GM18507 (cell line): ENCODE measurements around the gene TMEM145.
"Not testable (repeated sequence)": the region's sequence is repeated elsewhere in the genome, so short reads cannot be mapped to it uniquely, and the experiment has no call there.

Experiments used
- DNase-seq: peaks from one replicate; pipeline ENCODE4 v3.0.0; 2011; ENCODE audit warnings: low read depth; ENCODE audit not compliant: insufficient read length; ENCODE audit errors: extremely low spot score
- FAIRE-seq: peaks from 2 replicates; lab custom pipeline; 2011; peaks lifted over from hg19 to GRCh38; lab: Jason Lieb, UNC

Gene TMEM145

GRCh38 chr19:42328854-42329253, 15.7 kb downstream of the TMEM145 start:
- DNase-seq (no peak), FAIRE-seq (no peak)

GRCh38 chr19:42330241-42330711, 17.2 kb downstream of the TMEM145 start:
- no peak for FAIRE-seq
- DNase-seq = no peak

- DNase-seq, FAIRE-seq: not testable (repeated sequence)
Observed at GRCh38 chr19:42331333-42331732, 18.2 kb downstream of the TMEM145 start.

GRCh38 chr19:42332059-42332458, 18.9 kb downstream of the TMEM145 start:
- FAIRE-seq = no peak
- no peak for DNase-seq

GRCh38 chr19:42333018-42333417, 19.9 kb downstream of the TMEM145 start:
- FAIRE-seq (no peak), DNase-seq (no peak)

- FAIRE-seq = no peak
- DNase-seq = no peak
Observed at GRCh38 chr19:42333975-42334696, 21.0 kb downstream of the TMEM145 start.

- no peak for FAIRE-seq
- no peak for DNase-seq
Observed at GRCh38 chr19:42334697-42335373, 21.7 kb downstream of the TMEM145 start.

- DNase-seq = no peak
- FAIRE-seq = no peak
Observed at GRCh38 chr19:42335374-42335936, 22.3 kb downstream of the TMEM145 start.

- DNase-seq (no peak), FAIRE-seq (no peak)
Observed at GRCh38 chr19:42335971-42336370, 22.9 kb downstream of the TMEM145 start.

- not testable (repeated sequence) for FAIRE-seq
Observed at GRCh38 chr19:42339126-42339860, 26.2 kb downstream of the TMEM145 start.

GRCh38 chr19:42339922-42340321, 26.8 kb downstream of the TMEM145 start:
- not testable (repeated sequence) for DNase-seq, FAIRE-seq

More at GRCh38 chr19:42339126-42339860, 26.2 kb downstream of the TMEM145 start:
- not testable (repeated sequence) for DNase-seq

- DNase-seq = no peak
- no peak for FAIRE-seq
Observed at GRCh38 chr19:42343344-42344110, 30.4 kb downstream of the TMEM145 start.

- FAIRE-seq (no peak), DNase-seq (no peak)
Observed at GRCh38 chr19:42344336-42344893, 31.3 kb downstream of the TMEM145 start.

GRCh38 chr19:42345191-42345812, 32.2 kb downstream of the TMEM145 start:
- FAIRE-seq (no peak), DNase-seq (no peak)

GRCh38 chr19:42348211-42348610, 35.1 kb downstream of the TMEM145 start:
- FAIRE-seq = no peak

GRCh38 chr19:42349378-42350107, 36.4 kb downstream of the TMEM145 start:
- no peak for DNase-seq
- no peak for FAIRE-seq

More at GRCh38 chr19:42348211-42348610, 35.1 kb downstream of the TMEM145 start:
- no peak for DNase-seq

- FAIRE-seq = no peak
- DNase-seq = no peak
Observed at GRCh38 chr19:42350417-42350816, 37.3 kb downstream of the TMEM145 start.
